ENCODE measurements around the gene SLC35B2. TPM values are rescaled to one million over a fixed set of nuclear protein-coding genes. Genes with fewer than 3 reads are reported as not detected.

SLC35B2 gene
- total RNA-seq, 1 donor from 2014 or later: 52.9 TPM

GRCh38 chr6:44262467-44263353 lies 5.4 kb upstream of the SLC35B2 start:
- TF ChIP-seq CTCF (IDR thresholded peaks at IDR 0.05; ENCODE audit: insufficient read depth, low read length, severe bottlenecking): no peak
- FAIRE-seq (no peak), DNase-seq (ENCODE audit: low read depth) (no peak)
- Histone ChIP-seq H3K4me3 (ENCODE audit: low read depth, low read length) (no peak overlapping the region), H3K27me3 (ENCODE audit: control insufficient read depth, insufficient read depth, low read length) (peaks cover 2% of the 10 kb centered on the region), H3K36me3 (ENCODE audit: control insufficient read depth, insufficient read depth, low read length) (peaks cover 12% of the 10 kb centered on the region)

GRCh38 chr6:44261581-44261980 lies 4.3 kb upstream of the SLC35B2 start:
- peaks cover under 1% of the 10 kb centered on the region for H3K27me3 ChIP-seq (ENCODE audit: control insufficient read depth, insufficient read depth, low read length)
- TF ChIP-seq CTCF (IDR thresholded peaks at IDR 0.05; ENCODE audit: insufficient read depth, low read length, severe bottlenecking): no peak
- H3K36me3 ChIP-seq (ENCODE audit: control insufficient read depth, insufficient read depth, low read length): peaks cover 12% of the 10 kb centered on the region
- FAIRE-seq: no peak
- DNase-seq (ENCODE audit: low read depth): no peak
- H3K4me3 ChIP-seq (ENCODE audit: low read depth, low read length): no peak overlapping the region

- DNase-seq (ENCODE audit: low read depth): no peak
- Histone ChIP-seq H3K27me3 (ENCODE audit: control insufficient read depth, insufficient read depth, low read length) (no peaks in the 10 kb centered on the region), H3K4me3 (ENCODE audit: low read depth, low read length) (no peak overlapping the region), H3K36me3 (ENCODE audit: control insufficient read depth, insufficient read depth, low read length) (peaks cover 12% of the 10 kb centered on the region)
- FAIRE-seq: no peak
- TF ChIP-seq CTCF (IDR thresholded peaks at IDR 0.05; ENCODE audit: insufficient read depth, low read length, severe bottlenecking): no peak
Observed at GRCh38 chr6:44260451-44261297, 3.3 kb upstream of the SLC35B2 start.

GRCh38 chr6:44260011-44260410 lies 2.7 kb upstream of the SLC35B2 start:
- H3K4me3 ChIP-seq (ENCODE audit: low read depth, low read length): no peak overlapping the region
- no peak for FAIRE-seq
- H3K36me3 ChIP-seq (ENCODE audit: control insufficient read depth, insufficient read depth, low read length): peaks cover 14% of the 10 kb centered on the region
- no peak for TF ChIP-seq CTCF (IDR thresholded peaks at IDR 0.05; ENCODE audit: insufficient read depth, low read length, severe bottlenecking)
- DNase-seq (ENCODE audit: low read depth): no peak
- no peaks in the 10 kb centered on the region for H3K27me3 ChIP-seq (ENCODE audit: control insufficient read depth, insufficient read depth, low read length)

GRCh38 chr6:44258921-44259320 lies 1.6 kb upstream of the SLC35B2 start:
- FAIRE-seq (no peak), DNase-seq (ENCODE audit: low read depth) (no peak)
- TF ChIP-seq CTCF (IDR thresholded peaks at IDR 0.05; ENCODE audit: insufficient read depth, low read length, severe bottlenecking): no peak
- peaks cover 23% of the 10 kb centered on the region for H3K36me3 ChIP-seq (ENCODE audit: control insufficient read depth, insufficient read depth, low read length)
- no peaks in the 10 kb centered on the region for H3K27me3 ChIP-seq (ENCODE audit: control insufficient read depth, insufficient read depth, low read length)
- H3K4me3 ChIP-seq (ENCODE audit: low read depth, low read length): no peak overlapping the region

All from bronchial epithelial cell (primary cell).